ENCODE results near the gene ARL13B.

- TF ChIP-seq CTCF (IDR thresholded peaks at IDR 0.05; ENCODE audit: extremely low read depth in 1 of 2, insufficient read depth in 1 of 2, low read depth in 1 of 2, low read length in 2 of 2) (no peak), FOS (IDR thresholded peaks at IDR 0.05; ENCODE audit: borderline replicate concordance, insufficient read depth, low read length) (no peak), POLR2A (IDR thresholded peaks at IDR 0.05; ENCODE audit: low read depth, low read length) (no peak), MAX (IDR thresholded peaks at IDR 0.05; ENCODE audit: insufficient read depth, insufficient read length) (no peak), EZH2 (IDR thresholded peaks at IDR 0.05; ENCODE audit: borderline replicate concordance, low read depth, low read length, severe bottlenecking) (no peak), POLR2AphosphoS5 (IDR thresholded peaks at IDR 0.05; ENCODE audit: insufficient read depth, low read depth, low read length) (no peak), JUN (IDR thresholded peaks at IDR 0.05; ENCODE audit: borderline replicate concordance, insufficient read depth, insufficient read length, low read depth) (no peak), MYC (IDR thresholded peaks at IDR 0.05; ENCODE audit: low read depth, low read length) (no peak)
Observed at GRCh38 chr3:94046533-94046932, 66.6 kb downstream of the ARL13B start.
